Endodermal cell (in vitro differentiated cells): Measurements from ENCODE around the gene RNF183. TPM values are rescaled to one million over a fixed set of nuclear protein-coding genes. Genes with fewer than 3 reads are reported as not detected.

Experiments used
- DNase-seq: peaks from one replicate; pipeline ENCODE4 v3.0.0-alpha.2; 2017
- H3K27ac ChIP-seq: 2 replicates; pipeline ENCODE4 v1.5.1; 2013; ENCODE audit warnings: mild to moderate bottlenecking, low read depth, low read length, moderate library complexity
- H3K27me3 ChIP-seq: 2 replicates; pipeline ENCODE4 v1.6.1; 2013; ENCODE audit warnings: mild to moderate bottlenecking, low read length, moderate library complexity; ENCODE audit not compliant: insufficient read depth, control insufficient read depth, poor library complexity, severe bottlenecking
- H3K36me3 ChIP-seq: 2 replicates; pipeline ENCODE4 v1.7.0; 2013; ENCODE audit warnings: mild to moderate bottlenecking, low read length, moderate library complexity; ENCODE audit not compliant: control insufficient read depth, insufficient read depth
- H3K4me1 ChIP-seq: one replicate; pipeline ENCODE4 v1.7.0; 2013; ENCODE audit warnings: low read length; ENCODE audit not compliant: control insufficient read depth, insufficient read depth
- H3K4me3 ChIP-seq: 2 replicates; pipeline ENCODE4 v1.5.1; 2013; ENCODE audit warnings: mild to moderate bottlenecking, low read length, moderate library complexity
- H3K9ac ChIP-seq: 2 replicates; pipeline ENCODE4 v1.6.1; 2013; ENCODE audit warnings: mild to moderate bottlenecking, low read length, moderate library complexity; ENCODE audit not compliant: poor library complexity, severe bottlenecking; ENCODE audit errors: extremely low read depth
- H3K9me3 ChIP-seq: 2 replicates; pipeline ENCODE4 v1.6.1; 2013; ENCODE audit warnings: mild to moderate bottlenecking, low read length, moderate library complexity; ENCODE audit not compliant: control insufficient read depth
- H3K27ac Mint-ChIP-seq: 2 replicates; pipeline ENCODE4 v1.8.0; 2020; ENCODE audit warnings: mixed read lengths
- H3K27me3 Mint-ChIP-seq: 2 replicates; pipeline ENCODE4 v1.8.0; 2021; ENCODE audit warnings: mild to moderate bottlenecking, mixed read lengths; ENCODE audit not compliant: insufficient read depth
- H3K36me3 Mint-ChIP-seq: 2 replicates; pipeline ENCODE4 v1.8.0; 2020; ENCODE audit warnings: low read depth, mixed read lengths
- H3K4me1 Mint-ChIP-seq: 2 replicates; pipeline ENCODE4 v1.8.0; 2020; ENCODE audit warnings: mixed read lengths
- H3K4me3 Mint-ChIP-seq: 2 replicates; pipeline ENCODE4 v1.8.0; 2020; ENCODE audit warnings: mild to moderate bottlenecking, moderate library complexity, mixed read lengths
- H3K9me3 Mint-ChIP-seq: 2 replicates; pipeline ENCODE4 v1.8.0; 2020; ENCODE audit warnings: mild to moderate bottlenecking, mixed read lengths
- WGBS, 2 experiments: methylation state at CpG; one replicate each; pipeline versions ENCODE4 v1.1.5 to v1.1.7; 2013; ENCODE audit warnings: missing lambda C conversion rate in 2 of 2, mixed read lengths in 1 of 2; ENCODE audit not compliant: insufficient coverage in 1 of 2, insufficient read length in 1 of 2; 5-methylcytosine and 5-hydroxymethylcytosine counted together
- total RNA-seq, 2 donors: library from RNA; stranded (reverse); fragmentation: NEBNext Ultra II Directional in 1 of 2; extraction: Animal tissue kit (Norgen Biotek cat#: 25700) in 1 of 2; gene quantifications; 2 replicates in 1 of 2; 3 replicates in 1 of 2; pipeline ENCODE4 v1.2.1, GENCODE V29; 2021
- TF ChIP-seq, protein P1 (sequence below): fragments of 200-600 bp; sonication (generic); conservative IDR thresholded peaks from 2 replicates; pipeline ENCODE4 v1.5.0; 2021; ENCODE audit warnings: antibody characterized with exemption, mild to moderate bottlenecking

The RNF183 gene
- total RNA-seq, 2 donors from 2014 or later: 0.48 to 0.97 TPM

- H3K9ac ChIP-seq: no peak overlapping the region
- H3K27me3 Mint-ChIP-seq: no peaks in the 10 kb centered on the region
- no peaks in the 10 kb centered on the region for H3K27me3 ChIP-seq
- H3K27ac ChIP-seq: no peak overlapping the region
- H3K9me3 Mint-ChIP-seq: no peaks in the 10 kb centered on the region
- WGBS, 2 experiments: 95% methylated on average over 3 of the region's 3 CpGs; no CpG with 5 or more reads in 1 of the 2 experiments
- no peak for DNase-seq
- no peaks in the 10 kb centered on the region for H3K9me3 ChIP-seq
- no peak overlapping the region for H3K27ac Mint-ChIP-seq
- TF ChIP-seq, protein P1, sequence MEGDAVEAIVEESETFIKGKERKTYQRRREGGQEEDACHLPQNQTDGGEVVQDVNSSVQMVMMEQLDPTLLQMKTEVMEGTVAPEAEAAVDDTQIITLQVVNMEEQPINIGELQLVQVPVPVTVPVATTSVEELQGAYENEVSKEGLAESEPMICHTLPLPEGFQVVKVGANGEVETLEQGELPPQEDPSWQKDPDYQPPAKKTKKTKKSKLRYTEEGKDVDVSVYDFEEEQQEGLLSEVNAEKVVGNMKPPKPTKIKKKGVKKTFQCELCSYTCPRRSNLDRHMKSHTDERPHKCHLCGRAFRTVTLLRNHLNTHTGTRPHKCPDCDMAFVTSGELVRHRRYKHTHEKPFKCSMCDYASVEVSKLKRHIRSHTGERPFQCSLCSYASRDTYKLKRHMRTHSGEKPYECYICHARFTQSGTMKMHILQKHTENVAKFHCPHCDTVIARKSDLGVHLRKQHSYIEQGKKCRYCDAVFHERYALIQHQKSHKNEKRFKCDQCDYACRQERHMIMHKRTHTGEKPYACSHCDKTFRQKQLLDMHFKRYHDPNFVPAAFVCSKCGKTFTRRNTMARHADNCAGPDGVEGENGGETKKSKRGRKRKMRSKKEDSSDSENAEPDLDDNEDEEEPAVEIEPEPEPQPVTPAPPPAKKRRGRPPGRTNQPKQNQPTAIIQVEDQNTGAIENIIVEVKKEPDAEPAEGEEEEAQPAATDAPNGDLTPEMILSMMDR: no peak
- peaks cover 23% of the 10 kb centered on the region for H3K4me1 Mint-ChIP-seq
- H3K4me3 ChIP-seq: no peak overlapping the region
- H3K36me3 ChIP-seq: no peaks in the 10 kb centered on the region
- H3K4me3 Mint-ChIP-seq: no peak overlapping the region
- H3K36me3 Mint-ChIP-seq: no peaks in the 10 kb centered on the region
- H3K4me1 ChIP-seq: no peaks in the 10 kb centered on the region
Measured at GRCh38 chr9:113328045-113328782, 25.0 kb upstream of the RNF183 start.

GRCh38 chr9:113326230-113326629 is 23.1 kb upstream of the RNF183 start:
- Histone ChIP-seq H3K9ac (no peak overlapping the region), H3K27me3 (no peaks in the 10 kb centered on the region), H3K36me3 (no peaks in the 10 kb centered on the region), H3K27ac (no peak overlapping the region), H3K4me3 (no peak overlapping the region), H3K9me3 (no peaks in the 10 kb centered on the region), H3K4me1 (peaks cover 5% of the 10 kb centered on the region)
- no peak for DNase-seq
- H3K4me1 Mint-ChIP-seq: peaks cover 14% of the 10 kb centered on the region
- no peaks in the 10 kb centered on the region for H3K36me3 Mint-ChIP-seq
- no peaks in the 10 kb centered on the region for H3K27me3 Mint-ChIP-seq
- H3K27ac Mint-ChIP-seq: no peak overlapping the region
- no peak overlapping the region for H3K4me3 Mint-ChIP-seq
- 91 to 92% methylated on average over 2 to 4 of the region's 4 CpGs for WGBS, 2 experiments
- TF ChIP-seq, protein P1: no peak
- H3K9me3 Mint-ChIP-seq: no peaks in the 10 kb centered on the region

GRCh38 chr9:113322671-113323070 is 19.5 kb upstream of the RNF183 start:
- Mint-ChIP-seq H3K27ac (no peak overlapping the region), H3K9me3 (no peaks in the 10 kb centered on the region), H3K36me3 (no peaks in the 10 kb centered on the region), H3K4me1 (peaks cover 3% of the 10 kb centered on the region), H3K27me3 (no peaks in the 10 kb centered on the region), H3K4me3 (no peak overlapping the region)
- peaks cover 8% of the 10 kb centered on the region for H3K4me1 ChIP-seq
- H3K27ac ChIP-seq: no peak overlapping the region
- H3K4me3 ChIP-seq: no peak overlapping the region
- WGBS, 2 experiments: 86 to 96% methylated on average over 3 to 6 of the region's 6 CpGs
- TF ChIP-seq, protein P1: no peak
- H3K36me3 ChIP-seq: no peaks in the 10 kb centered on the region
- H3K9ac ChIP-seq: no peak overlapping the region
- H3K27me3 ChIP-seq: no peaks in the 10 kb centered on the region
- peak; percentile 26 for DNase-seq
- no peaks in the 10 kb centered on the region for H3K9me3 ChIP-seq
